ENCODE results near the gene FAM236A.
"Not testable (repeated sequence)": the region's sequence is repeated elsewhere in the genome, so short reads cannot be mapped to it uniquely, and the experiment has no call there.

Gene FAM236A

DNA sequence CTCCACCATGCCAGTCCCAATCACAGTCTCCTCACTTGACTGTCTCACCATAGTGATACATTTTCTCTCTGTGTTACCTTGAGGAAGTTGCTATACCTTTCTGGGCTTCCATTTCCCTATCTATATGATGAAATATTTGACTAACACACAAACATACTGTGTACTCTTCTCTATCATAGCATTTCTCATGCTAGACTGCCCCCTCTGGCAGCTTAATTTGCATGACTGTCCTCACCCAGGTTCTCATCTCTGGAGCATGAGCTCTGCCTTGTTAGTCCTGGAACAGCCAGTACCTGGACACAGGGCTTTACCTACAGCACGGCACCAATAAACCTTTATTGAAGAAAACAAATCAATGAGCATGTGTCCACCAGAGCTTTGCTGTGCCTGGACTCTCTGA lies 5.7 kb upstream of the FAM236A start:
- H3K79me1 ChIP-seq (ENCODE audit: low read depth, low read length); H2BK5ac ChIP-seq (ENCODE audit: low read length); H2AK5ac ChIP-seq (ENCODE audit: low read depth, low read length); H4K8ac ChIP-seq (ENCODE audit: low read depth, low read length); H3K4me1 ChIP-seq (ENCODE audit: control insufficient read depth in 2 of 2, insufficient read depth in 1 of 2, low read depth in 1 of 2, low read length in 2 of 2); H3K14ac ChIP-seq (ENCODE audit: low read length); H3K18ac ChIP-seq (ENCODE audit: low read length); DNase-seq (ENCODE audit: low spot score); H2BK120ac ChIP-seq (ENCODE audit: low read depth, low read length); H3K4me2 ChIP-seq (ENCODE audit: insufficient read depth, low read length, poor library complexity, severe bottlenecking); H4K91ac ChIP-seq (ENCODE audit: low read depth, low read length, poor library complexity); H3K27ac ChIP-seq (replicated peaks; ENCODE audit: low read length); H2BK15ac ChIP-seq (ENCODE audit: low read length); H2BK12ac ChIP-seq (ENCODE audit: low read length); H3K27me3 ChIP-seq (ENCODE audit: control insufficient read depth in 3 of 3, insufficient read depth in 3 of 3, low read depth in 1 of 3, low read length in 3 of 3); H3K36me3 ChIP-seq (replicated peaks in 1 of 2; ENCODE audit: control insufficient read depth in 2 of 2, insufficient read depth in 2 of 2, low read length in 2 of 2); H2AFZ ChIP-seq (ENCODE audit: low read length); H3K4ac ChIP-seq (ENCODE audit: low read length); H3K4me3 ChIP-seq (ENCODE audit: low read length in 2 of 2); H3K23ac ChIP-seq (ENCODE audit: low read depth, low read length, poor library complexity); H3K9ac ChIP-seq (ENCODE audit: low read depth, low read length, poor library complexity); H3K9me3 ChIP-seq (replicated peaks in 1 of 2; ENCODE audit: control insufficient read depth in 2 of 2, insufficient read depth in 1 of 2, low read depth in 1 of 2, low read length in 2 of 2): not testable (repeated sequence)
- WGBS, 2 donors (ENCODE audit: extremely low coverage in 2 of 2, insufficient read length in 2 of 2, insufficient replicate concordance in 1 of 2), result no CpG with 5 or more reads among the region's 1 CpG

- H3K36me3 ChIP-seq (replicated peaks in 1 of 2; ENCODE audit: control insufficient read depth in 2 of 2, insufficient read depth in 2 of 2, low read length in 2 of 2), result not testable (repeated sequence)
Measured at GRCh38 chrX:72936455-72936854, 1.6 kb upstream of the FAM236A start.

DNA sequence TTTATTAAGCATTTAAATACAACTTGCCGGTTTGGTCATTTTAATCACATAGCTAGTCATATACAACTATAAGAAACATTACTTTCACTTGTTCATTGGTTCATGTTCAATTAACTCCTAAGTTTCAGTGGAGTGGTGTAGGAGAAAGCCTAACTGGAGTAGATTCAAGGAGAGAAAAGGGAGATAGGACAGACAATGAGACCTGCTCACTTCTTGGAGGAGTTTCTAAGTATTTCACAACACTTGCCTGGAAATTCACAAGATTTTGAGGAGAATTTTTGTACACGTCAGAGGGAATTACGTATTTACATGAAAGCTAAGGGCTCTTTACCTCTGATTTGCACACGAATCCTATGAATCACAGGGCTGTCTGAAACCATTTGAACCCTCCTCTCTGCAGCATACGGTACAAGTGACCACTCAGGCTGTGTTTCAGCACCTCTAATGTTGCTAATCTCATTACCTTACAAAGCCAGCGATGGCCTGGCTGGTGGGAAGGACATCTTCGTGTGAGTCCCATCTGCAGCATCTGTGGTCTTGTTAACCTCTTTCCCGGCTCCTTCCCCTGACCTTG lies 1.0 kb upstream of the FAM236A start:
- not testable (repeated sequence) for H2BK15ac ChIP-seq (ENCODE audit: low read length); H3K4me3 ChIP-seq (ENCODE audit: low read length in 2 of 2); H3K14ac ChIP-seq (ENCODE audit: low read length); H4K91ac ChIP-seq (ENCODE audit: low read depth, low read length, poor library complexity); H3K9ac ChIP-seq (ENCODE audit: low read depth, low read length, poor library complexity); H2AFZ ChIP-seq (ENCODE audit: low read length); H2BK5ac ChIP-seq (ENCODE audit: low read length); H3K4ac ChIP-seq (ENCODE audit: low read length); H3K4me1 ChIP-seq (ENCODE audit: control insufficient read depth in 2 of 2, insufficient read depth in 1 of 2, low read depth in 1 of 2, low read length in 2 of 2); H3K9me3 ChIP-seq (replicated peaks in 1 of 2; ENCODE audit: control insufficient read depth in 2 of 2, insufficient read depth in 1 of 2, low read depth in 1 of 2, low read length in 2 of 2); DNase-seq (ENCODE audit: low spot score); H3K27me3 ChIP-seq (ENCODE audit: control insufficient read depth in 3 of 3, insufficient read depth in 3 of 3, low read depth in 1 of 3, low read length in 3 of 3); H3K79me1 ChIP-seq (ENCODE audit: low read depth, low read length); H2BK120ac ChIP-seq (ENCODE audit: low read depth, low read length); H3K27ac ChIP-seq (replicated peaks; ENCODE audit: low read length); H3K36me3 ChIP-seq (replicated peaks in 1 of 2; ENCODE audit: control insufficient read depth in 2 of 2, insufficient read depth in 2 of 2, low read length in 2 of 2); H3K23ac ChIP-seq (ENCODE audit: low read depth, low read length, poor library complexity); H3K18ac ChIP-seq (ENCODE audit: low read length); H4K8ac ChIP-seq (ENCODE audit: low read depth, low read length); H2AK5ac ChIP-seq (ENCODE audit: low read depth, low read length); H2BK12ac ChIP-seq (ENCODE audit: low read length); H3K4me2 ChIP-seq (ENCODE audit: insufficient read depth, low read length, poor library complexity, severe bottlenecking)
- no CpG with 5 or more reads among the region's 8 CpGs for WGBS, 2 donors (ENCODE audit: extremely low coverage in 2 of 2, insufficient read length in 2 of 2, insufficient replicate concordance in 1 of 2)

More at GRCh38 chrX:72936455-72936854, 1.6 kb upstream of the FAM236A start:
- H3K4me2 ChIP-seq (ENCODE audit: insufficient read depth, low read length, poor library complexity, severe bottlenecking); H3K4me3 ChIP-seq (ENCODE audit: low read length in 2 of 2); H3K27ac ChIP-seq (replicated peaks; ENCODE audit: low read length); H4K8ac ChIP-seq (ENCODE audit: low read depth, low read length); H4K91ac ChIP-seq (ENCODE audit: low read depth, low read length, poor library complexity); H2BK15ac ChIP-seq (ENCODE audit: low read length); H2AFZ ChIP-seq (ENCODE audit: low read length); H2BK12ac ChIP-seq (ENCODE audit: low read length); H3K4ac ChIP-seq (ENCODE audit: low read length); H3K9me3 ChIP-seq (replicated peaks in 1 of 2; ENCODE audit: control insufficient read depth in 2 of 2, insufficient read depth in 1 of 2, low read depth in 1 of 2, low read length in 2 of 2); H3K9ac ChIP-seq (ENCODE audit: low read depth, low read length, poor library complexity); H3K14ac ChIP-seq (ENCODE audit: low read length); H3K4me1 ChIP-seq (ENCODE audit: control insufficient read depth in 2 of 2, insufficient read depth in 1 of 2, low read depth in 1 of 2, low read length in 2 of 2); H2BK120ac ChIP-seq (ENCODE audit: low read depth, low read length); DNase-seq (ENCODE audit: low spot score); H3K27me3 ChIP-seq (ENCODE audit: control insufficient read depth in 3 of 3, insufficient read depth in 3 of 3, low read depth in 1 of 3, low read length in 3 of 3); H3K79me1 ChIP-seq (ENCODE audit: low read depth, low read length); H2AK5ac ChIP-seq (ENCODE audit: low read depth, low read length); H3K23ac ChIP-seq (ENCODE audit: low read depth, low read length, poor library complexity); H2BK5ac ChIP-seq (ENCODE audit: low read length); H3K18ac ChIP-seq (ENCODE audit: low read length): not testable (repeated sequence)
- no CpG with 5 or more reads among the region's 7 CpGs for WGBS, 2 donors (ENCODE audit: extremely low coverage in 2 of 2, insufficient read length in 2 of 2, insufficient replicate concordance in 1 of 2)

DNA sequence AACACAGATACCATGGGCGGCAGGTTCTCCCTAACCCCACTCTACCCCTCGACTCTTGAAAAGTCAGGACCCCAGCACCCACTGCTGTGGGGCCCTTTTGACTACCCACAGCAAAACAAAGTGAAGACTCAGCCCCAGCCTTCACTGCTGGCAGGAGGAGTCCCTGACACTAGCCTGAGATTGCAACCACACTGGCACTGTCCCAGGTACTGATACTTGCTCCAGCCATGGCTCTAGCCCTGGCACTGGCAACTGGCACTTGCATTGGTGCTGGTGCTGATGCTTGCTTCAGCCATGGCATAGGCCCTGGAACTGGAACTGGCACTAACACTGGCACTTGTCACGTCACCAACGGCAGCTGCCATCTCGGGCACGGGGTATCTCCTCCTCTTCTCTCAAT lies 4.3 kb downstream of the FAM236A start:
- H3K4me1 ChIP-seq (ENCODE audit: control insufficient read depth in 2 of 2, insufficient read depth in 1 of 2, low read depth in 1 of 2, low read length in 2 of 2); H3K4me3 ChIP-seq (ENCODE audit: low read length in 2 of 2); DNase-seq (ENCODE audit: low spot score); H3K27me3 ChIP-seq (ENCODE audit: control insufficient read depth in 3 of 3, insufficient read depth in 3 of 3, low read depth in 1 of 3, low read length in 3 of 3); H2BK5ac ChIP-seq (ENCODE audit: low read length); H3K27ac ChIP-seq (replicated peaks; ENCODE audit: low read length); H2BK12ac ChIP-seq (ENCODE audit: low read length); H3K4ac ChIP-seq (ENCODE audit: low read length); H3K36me3 ChIP-seq (replicated peaks in 1 of 2; ENCODE audit: control insufficient read depth in 2 of 2, insufficient read depth in 2 of 2, low read length in 2 of 2); H2BK15ac ChIP-seq (ENCODE audit: low read length); H4K8ac ChIP-seq (ENCODE audit: low read depth, low read length); H3K79me1 ChIP-seq (ENCODE audit: low read depth, low read length); H4K91ac ChIP-seq (ENCODE audit: low read depth, low read length, poor library complexity); H3K9me3 ChIP-seq (replicated peaks in 1 of 2; ENCODE audit: control insufficient read depth in 2 of 2, insufficient read depth in 1 of 2, low read depth in 1 of 2, low read length in 2 of 2); H2AFZ ChIP-seq (ENCODE audit: low read length); H3K23ac ChIP-seq (ENCODE audit: low read depth, low read length, poor library complexity); H2AK5ac ChIP-seq (ENCODE audit: low read depth, low read length); H3K9ac ChIP-seq (ENCODE audit: low read depth, low read length, poor library complexity); H3K18ac ChIP-seq (ENCODE audit: low read length); H2BK120ac ChIP-seq (ENCODE audit: low read depth, low read length); H3K4me2 ChIP-seq (ENCODE audit: insufficient read depth, low read length, poor library complexity, severe bottlenecking); H3K14ac ChIP-seq (ENCODE audit: low read length): not testable (repeated sequence)
- no CpG with 5 or more reads among the region's 6 CpGs for WGBS, 2 donors (ENCODE audit: extremely low coverage in 2 of 2, insufficient read length in 2 of 2, insufficient replicate concordance in 1 of 2)

Measured in neuronal stem cell (in vitro differentiated cells).